ENCODE results near the gene DEUP1.

DNA sequence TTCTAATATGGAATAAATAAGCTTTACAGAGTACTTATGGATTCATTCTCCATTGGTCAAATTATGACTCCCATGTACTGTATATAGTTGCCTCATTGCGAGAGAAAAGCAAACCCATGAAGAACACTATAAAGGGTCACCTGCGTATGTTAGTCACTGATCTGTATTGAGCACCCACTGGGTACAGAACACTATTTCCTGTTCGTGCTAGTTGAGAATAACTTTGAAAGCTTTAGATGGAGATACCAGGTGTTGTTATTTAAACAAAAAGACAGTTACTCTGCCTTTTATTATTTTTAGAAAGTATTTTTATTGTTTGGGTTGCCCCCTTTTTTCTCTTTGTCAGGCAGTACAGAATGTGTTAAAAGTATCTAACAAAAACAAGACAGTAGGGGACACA lies 79.9 kb downstream of the DEUP1 start:
- TF ChIP-seq POLR2A (IDR thresholded peaks at IDR 0.05) (no peak), CTCF (IDR thresholded peaks at IDR 0.05) (no peak), POLR2AphosphoS5 (IDR thresholded peaks at IDR 0.05) (no peak), EP300 (IDR thresholded peaks at IDR 0.05) (no peak)
